ENCODE data around the gene AUTS2. TPM values are rescaled to one million over a fixed set of nuclear protein-coding genes. Genes with fewer than 3 reads are reported as not detected.

Gene AUTS2
- total and polyA plus RNA-seq, 9 of the 15 experiments (the other 6 are each of a cell fraction or from before 2014, with no cell fraction given) = 0.58 TPM; not detected in 8

- Histone ChIP-seq H3K4me1 (replicated peaks in 1 of 2; ENCODE audit: control insufficient read depth in 2 of 2, insufficient read depth in 2 of 2, low read length in 2 of 2) (no peaks in the 10 kb centered on the region), H3K4me3 (no peak overlapping the region), H3K36me3 (ENCODE audit: control insufficient read depth, insufficient read depth, low read length) (no peaks in the 10 kb centered on the region), H3K9ac (ENCODE audit: insufficient read depth in 1 of 2, low read depth in 2 of 2, low read length in 2 of 2) (no peak overlapping the region), H2AFZ (ENCODE audit: low read depth, low read length) (no peak overlapping the region), H3K9me3 (replicated peaks; ENCODE audit: control insufficient read depth, insufficient read depth, low read depth, low read length) (no peaks in the 10 kb centered on the region), H3K27me3 (ENCODE audit: control insufficient read depth in 2 of 2, insufficient read depth in 2 of 2, low read length in 2 of 2) (no peaks in the 10 kb centered on the region), H3K27ac (ENCODE audit: extremely low read depth, low read depth, low read length) (no peak overlapping the region), H3K9me1 (ENCODE audit: control insufficient read depth, insufficient read depth, low read length) (no peaks in the 10 kb centered on the region), H4K20me1 (replicated peaks; ENCODE audit: control insufficient read depth, insufficient read depth, low read length) (no peaks in the 10 kb centered on the region; the same call in 1 of the 2 replicates), H3K4me2 (ENCODE audit: insufficient read depth, low read length) (no peak overlapping the region), H3K79me2 (ENCODE audit: control insufficient read depth, insufficient read depth, low read length) (no peaks in the 10 kb centered on the region)
- intact Hi-C loops (cut with micrococcal nuclease) = no loop called here
- DNase-seq (ENCODE audit: extremely low read depth in 1 of 4, low spot score in 3 of 4) (no peak), FAIRE-seq (no peak), ATAC-seq (no peak)
- WGBS (ENCODE audit: insufficient coverage, low coverage, missing lambda C conversion rate) = 0% methylated on average over 1 of the region's 1 CpG
- no peak for TF ChIP-seq ZNF407 (IDR thresholded peaks at IDR 0.05; ENCODE audit: low read depth)
- no peak for TF ChIP-seq PCBP1 (IDR thresholded peaks at IDR 0.05; ENCODE audit: low read depth, low read length, poor library complexity, severe bottlenecking)
- no TSS peak for BruUV-seq (replicated peaks)
- ChIA-PET POLR2A (no interaction called here), CTCF (ENCODE audit: low intra/inter-chr PET ratio) (no interaction called here)
- in situ Hi-C loops (cut with MboI) = no loop called here
Observed at GRCh38 chr7:70076325-70076724, 478.1 kb downstream of the AUTS2 start.
